ENCODE measurements around the gene ZNF646.

The ZNF646 gene

GRCh38 chr16:31073970-31074813 lies at the start of gene ZNF646, which contains the start of gene ZNF668:
Gene ZNF646 (plus strand): TSS chr16:31074422. CDS start chr16:31076325, 1,903 bp downstream.
Gene ZNF668 (minus strand): TSS chr16:31074240. CDS start chr16:31064459, 9,781 bp downstream.
- TF ChIP-seq GATA2 (IDR thresholded peaks at IDR 0.05; ENCODE audit: low read depth, low read length), result no peak
- TF ChIP-seq GATA3 (IDR thresholded peaks at IDR 0.05; ENCODE audit: low read depth, low read length), result no peak

- TF ChIP-seq GATA2 (IDR thresholded peaks at IDR 0.05; ENCODE audit: low read depth, low read length) (no peak), GATA3 (IDR thresholded peaks at IDR 0.05; ENCODE audit: low read depth, low read length) (no peak)
Measured at GRCh38 chr16:31025339-31025738, 48.9 kb upstream of the ZNF646 start.

DNA sequence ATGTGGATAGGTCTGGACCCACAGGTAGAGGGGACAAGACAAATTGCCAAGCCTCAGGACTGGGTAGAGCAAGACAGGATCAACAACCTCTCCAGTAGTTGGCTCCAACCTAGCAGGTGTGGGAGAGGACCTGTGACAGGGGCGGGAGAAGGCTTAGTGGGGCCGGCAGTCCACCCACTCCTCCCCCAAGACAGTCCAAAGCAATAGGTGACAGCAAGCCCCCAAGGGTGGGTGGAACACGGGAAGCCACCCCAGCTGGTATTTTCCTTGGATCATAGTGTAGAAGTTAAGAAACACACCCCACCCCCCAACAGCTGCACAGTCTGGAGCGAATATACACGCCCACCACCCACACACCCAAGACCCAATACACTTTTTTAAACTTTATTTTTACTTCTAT lies 45.0 kb upstream of the ZNF646 start:
- TF ChIP-seq GATA2 (IDR thresholded peaks at IDR 0.05; ENCODE audit: low read depth, low read length) (no peak), GATA3 (IDR thresholded peaks at IDR 0.05; ENCODE audit: low read depth, low read length) (no peak)

GRCh38 chr16:31031276-31031675 lies 42.9 kb upstream of the ZNF646 start:
- TF ChIP-seq GATA3 (IDR thresholded peaks at IDR 0.05; ENCODE audit: low read depth, low read length) (no peak), GATA2 (IDR thresholded peaks at IDR 0.05; ENCODE audit: low read depth, low read length) (no peak)

- TF ChIP-seq GATA3 (IDR thresholded peaks at IDR 0.05; ENCODE audit: low read depth, low read length) (no peak), GATA2 (IDR thresholded peaks at IDR 0.05; ENCODE audit: low read depth, low read length) (no peak)
Measured at GRCh38 chr16:31032736-31033708, 41.2 kb upstream of the ZNF646 start, which contains the start of gene STX4. Gene STX4 (plus strand): TSS chr16:31033558. CDS start chr16:31033806, 248 bp downstream.

DNA sequence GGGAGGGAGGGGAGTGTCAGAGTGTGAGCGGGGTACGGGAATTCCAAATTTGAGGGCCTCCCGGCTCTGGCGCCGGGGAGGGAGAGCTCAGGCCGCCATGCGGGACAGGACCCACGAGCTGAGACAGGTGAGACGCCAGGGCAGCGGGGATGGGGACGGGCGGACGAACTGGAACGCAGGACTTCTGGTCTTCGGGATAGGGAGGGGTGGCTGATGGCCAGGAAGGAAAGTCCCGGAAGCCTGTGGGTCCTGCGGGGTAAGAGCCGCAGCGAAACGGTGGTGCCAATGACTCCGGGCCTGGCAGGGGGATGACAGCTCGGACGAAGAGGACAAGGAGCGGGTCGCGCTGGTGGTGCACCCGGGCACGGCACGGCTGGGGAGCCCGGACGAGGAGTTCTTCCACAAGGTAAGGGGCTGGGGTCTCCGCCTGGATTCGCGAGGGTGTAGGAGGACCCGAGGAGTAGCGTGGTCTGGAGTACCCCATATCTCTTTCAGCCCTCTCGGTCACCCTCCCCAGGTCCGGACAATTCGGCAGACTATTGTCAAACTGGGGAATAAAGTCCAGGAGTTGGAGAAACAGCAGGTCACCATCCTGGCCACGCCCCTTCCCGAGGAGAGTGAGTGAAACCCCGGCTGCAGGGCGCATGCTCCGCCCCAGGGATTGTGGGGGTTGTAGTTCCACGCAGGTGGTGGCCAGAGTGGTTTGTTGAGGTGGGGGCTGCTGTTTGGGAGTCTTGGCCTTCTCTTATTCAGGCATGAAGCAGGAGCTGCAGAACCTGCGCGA lies 40.3 kb upstream of the ZNF646 start:
- no peak for TF ChIP-seq GATA2 (IDR thresholded peaks at IDR 0.05; ENCODE audit: low read depth, low read length)
- TF ChIP-seq GATA3 (IDR thresholded peaks at IDR 0.05; ENCODE audit: low read depth, low read length), result no peak

DNA sequence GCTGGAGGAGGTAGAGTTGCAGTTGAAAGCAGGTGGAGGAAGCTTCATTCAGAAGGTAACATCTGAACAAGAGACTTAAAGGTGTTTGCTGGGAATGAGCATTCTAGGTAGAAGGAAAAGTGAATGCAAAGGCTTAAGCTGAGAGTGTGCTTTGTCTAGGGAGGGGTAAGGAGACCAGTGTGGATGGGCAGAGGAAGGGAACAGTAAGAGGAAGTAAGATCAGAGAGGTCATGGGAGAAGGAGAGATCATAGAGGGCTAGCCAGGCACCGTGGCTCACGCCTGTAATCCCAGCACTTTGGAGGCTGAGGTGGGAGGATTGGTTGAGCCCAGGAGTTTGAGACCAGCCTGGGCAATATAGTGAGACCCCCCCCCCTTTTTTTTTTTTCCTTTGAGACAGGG lies 37.5 kb upstream of the ZNF646 start:
- no peak for TF ChIP-seq GATA3 (IDR thresholded peaks at IDR 0.05; ENCODE audit: low read depth, low read length)
- no peak for TF ChIP-seq GATA2 (IDR thresholded peaks at IDR 0.05; ENCODE audit: low read depth, low read length)

- TF ChIP-seq GATA3 (IDR thresholded peaks at IDR 0.05; ENCODE audit: low read depth, low read length) (no peak), GATA2 (IDR thresholded peaks at IDR 0.05; ENCODE audit: low read depth, low read length) (no peak)
Measured at GRCh38 chr16:31038993-31039392, 35.2 kb upstream of the ZNF646 start.

- TF ChIP-seq GATA3 (IDR thresholded peaks at IDR 0.05; ENCODE audit: low read depth, low read length), result no peak
- TF ChIP-seq GATA2 (IDR thresholded peaks at IDR 0.05; ENCODE audit: low read depth, low read length), result no peak
Measured at GRCh38 chr16:31042866-31043265, 31.4 kb upstream of the ZNF646 start.

DNA sequence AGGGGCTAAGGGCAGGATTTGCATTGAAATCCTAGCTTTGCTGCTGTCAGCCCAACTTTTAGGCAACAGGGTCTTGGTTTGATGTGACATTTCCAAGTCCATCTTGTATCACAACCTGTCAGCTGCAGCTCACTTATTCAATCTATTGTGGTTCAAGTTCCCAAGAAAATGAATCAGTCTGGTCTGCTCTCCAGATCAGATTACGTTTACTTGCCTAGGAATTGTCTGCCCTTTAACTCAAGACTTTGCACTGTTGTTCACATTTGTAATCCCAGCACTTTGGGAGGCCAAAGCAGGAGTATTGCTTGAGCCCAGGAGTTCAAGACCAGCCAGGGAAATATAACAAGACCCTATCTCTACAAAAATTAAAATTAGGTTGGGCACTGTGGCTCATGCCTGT lies 30.9 kb upstream of the ZNF646 start:
- TF ChIP-seq GATA2 (IDR thresholded peaks at IDR 0.05; ENCODE audit: low read depth, low read length), result no peak
- no peak for TF ChIP-seq GATA3 (IDR thresholded peaks at IDR 0.05; ENCODE audit: low read depth, low read length)

DNA sequence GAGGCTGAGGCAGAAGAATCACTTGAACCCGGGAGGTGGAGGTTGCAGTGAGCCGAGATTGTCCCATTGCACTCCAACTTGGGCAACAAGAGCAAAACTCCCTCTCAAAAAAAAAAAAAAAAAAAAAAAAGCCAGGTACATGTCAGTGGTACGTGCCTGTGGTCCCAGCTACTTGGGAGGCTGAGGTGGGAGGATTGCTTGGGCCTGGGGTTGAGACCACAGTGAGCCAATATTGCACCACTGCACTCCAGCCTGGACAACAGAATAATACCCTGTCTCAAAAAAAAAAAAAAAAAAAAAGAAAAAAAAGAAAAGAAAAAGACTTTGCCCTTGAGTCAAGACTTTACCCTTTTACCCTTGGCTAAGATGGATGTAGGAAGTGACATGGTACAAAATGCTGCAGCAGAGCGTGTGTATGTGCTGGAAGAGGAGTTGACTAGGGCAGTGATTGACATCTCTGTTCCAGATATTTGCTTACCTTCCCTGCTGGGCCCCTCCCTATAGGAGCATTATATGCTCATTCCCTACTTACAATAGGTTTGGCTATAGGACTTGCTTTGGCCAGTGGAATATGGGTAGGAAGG lies 30.2 kb upstream of the ZNF646 start:
- TF ChIP-seq GATA3 (IDR thresholded peaks at IDR 0.05; ENCODE audit: low read depth, low read length) (no peak), GATA2 (IDR thresholded peaks at IDR 0.05; ENCODE audit: low read depth, low read length) (no peak)

GRCh38 chr16:31050280-31051030 lies 23.8 kb upstream of the ZNF646 start:
- TF ChIP-seq GATA3 (IDR thresholded peaks at IDR 0.05; ENCODE audit: low read depth, low read length) (no peak), GATA2 (IDR thresholded peaks at IDR 0.05; ENCODE audit: low read depth, low read length) (no peak)

Data from SH-SY5Y (cell line).